WTC11 (cell line): ENCODE data around the gene SPTBN4. TPM values are rescaled to one million over a fixed set of nuclear protein-coding genes. Genes with fewer than 3 reads are reported as not detected.
A peak's percentile ranks its signal among the peaks of the same experiment; 100 is the strongest.

ENCODE experiments used
- ATAC-seq: fragments of 200-7000 bp; cut with Tn5 transposase; 2 replicates; pipeline ENCODE4 v1.10.0; 2021; ENCODE audit warnings: mild to moderate bottlenecking, moderate library complexity
- CTCF ChIA-PET: fragments of 300-600 bp; sonication (Branson Sonifier 250); formaldehyde crosslinking; loops from one replicate; lab custom pipeline; 2021; ENCODE audit warnings: antibody characterized with exemption; lab: Charles Lee
- POLR2A ChIA-PET: fragments of 350-600 bp; sonication (Branson Sonifier 250); formaldehyde crosslinking; loops from one replicate; lab custom pipeline; 2021; ENCODE audit warnings: antibody characterized with exemption; lab: Charles Lee
- DNase-seq: peaks from one replicate; pipeline ENCODE4 v3.0.0; 2021; ENCODE audit warnings: low spot score
- H3K27ac Mint-ChIP-seq: 2 replicates; pipeline ENCODE4 v1.8.0; 2021; ENCODE audit warnings: mixed read lengths
- H3K27me3 Mint-ChIP-seq: 2 replicates; pipeline ENCODE4 v1.8.0; 2021; ENCODE audit warnings: low read depth, mild to moderate bottlenecking, moderate library complexity, mixed read lengths
- H3K36me3 Mint-ChIP-seq: 2 replicates; pipeline ENCODE4 v1.8.0; 2021; ENCODE audit warnings: mixed read lengths
- H3K4me1 Mint-ChIP-seq: 2 replicates; pipeline ENCODE4 v1.8.0; 2022; ENCODE audit warnings: mixed read lengths
- H3K4me3 Mint-ChIP-seq: 2 replicates; pipeline ENCODE4 v1.8.0; 2021; ENCODE audit warnings: mild to moderate bottlenecking, moderate library complexity, mixed read lengths
- H3K9me3 Mint-ChIP-seq: 2 replicates; pipeline ENCODE4 v1.8.0; 2021; ENCODE audit warnings: mixed read lengths
- ATF6 ChIP-seq: sonication (generic); formaldehyde crosslinking; IDR thresholded peaks from 2 replicates; pipeline ENCODE4 v1.8.1; 2023; ENCODE audit warnings: mild to moderate bottlenecking, missing genetic modification reagents
- CTCF ChIP-seq: fragments of 200-600 bp; IDR thresholded peaks from 2 replicates; pipeline ENCODE4 v1.8.0; 2022; ENCODE audit warnings: antibody characterized with exemption
- FOXP4 ChIP-seq: sonication (generic); formaldehyde crosslinking; IDR thresholded peaks from 2 replicates; pipeline ENCODE4 v1.8.0; 2022; ENCODE audit warnings: mild to moderate bottlenecking, missing genetic modification reagents
- GTF2I ChIP-seq: fragments of 250-450 bp; sonication (Bioruptor Pico); conservative IDR thresholded peaks from 2 replicates; pipeline ENCODE4 v1.4.0; 2021; ENCODE audit warnings: mild to moderate bottlenecking
- MYBL2 ChIP-seq: sonication (generic); formaldehyde crosslinking; IDR thresholded peaks from 2 replicates; pipeline ENCODE4 v1.8.1; 2023; ENCODE audit warnings: mild to moderate bottlenecking, moderate library complexity, missing genetic modification reagents
- NFE2L1 ChIP-seq: sonication (generic); formaldehyde crosslinking; IDR thresholded peaks from 2 replicates; pipeline ENCODE4 v1.8.1; 2023; ENCODE audit warnings: missing genetic modification reagents
- PRDM15 ChIP-seq: sonication (generic); formaldehyde crosslinking; IDR thresholded peaks from 2 replicates; pipeline ENCODE4 v1.8.0; 2022; ENCODE audit warnings: missing genetic modification reagents
- SP1 ChIP-seq: sonication (generic); formaldehyde crosslinking; conservative IDR thresholded peaks from 2 replicates; pipeline ENCODE4 v1.8.1; 2022; ENCODE audit warnings: missing genetic modification reagents
- ZNF219 ChIP-seq: sonication (generic); formaldehyde crosslinking; IDR thresholded peaks from 2 replicates; pipeline ENCODE4 v1.8.0; 2023; ENCODE audit warnings: missing genetic modification reagents, mild to moderate bottlenecking, borderline replicate concordance
- ZNF396 ChIP-seq: fragments of 250-450 bp; sonication (Bioruptor Pico); IDR thresholded peaks from 2 replicates; pipeline ENCODE4 v1.8.0; 2021; ENCODE audit warnings: mild to moderate bottlenecking, moderate library complexity, borderline replicate concordance
- total RNA-seq: library from RNA; stranded (reverse); gene quantifications from 3 replicates; pipeline ENCODE4 v1.2.3, GENCODE V29; 2021
- TF ChIP-seq, protein P1 (sequence below): sonication (generic); formaldehyde crosslinking; IDR thresholded peaks from 2 replicates; pipeline ENCODE4 v1.8.1; 2023; ENCODE audit warnings: mild to moderate bottlenecking, moderate library complexity, missing genetic modification reagents
- TF ChIP-seq, protein P2 (sequence below): fragments of 250-450 bp; sonication (Bioruptor Pico); IDR thresholded peaks from 2 replicates; pipeline ENCODE4 v1.9.0; 2021; ENCODE audit warnings: mild to moderate bottlenecking
- TF ChIP-seq, protein P3 (sequence below): sonication (generic); formaldehyde crosslinking; IDR thresholded peaks from 2 replicates; pipeline ENCODE4 v1.8.0; 2023; ENCODE audit warnings: mild to moderate bottlenecking, missing genetic modification reagents
- TF ChIP-seq, protein P4 (sequence below): sonication (generic); formaldehyde crosslinking; IDR thresholded peaks from 2 replicates; pipeline ENCODE4 v1.8.1; 2022; ENCODE audit warnings: mild to moderate bottlenecking, moderate library complexity, missing genetic modification reagents

Gene SPTBN4
- total RNA-seq, 1 experiment from 2014 or later = 2.8 TPM

DNA sequence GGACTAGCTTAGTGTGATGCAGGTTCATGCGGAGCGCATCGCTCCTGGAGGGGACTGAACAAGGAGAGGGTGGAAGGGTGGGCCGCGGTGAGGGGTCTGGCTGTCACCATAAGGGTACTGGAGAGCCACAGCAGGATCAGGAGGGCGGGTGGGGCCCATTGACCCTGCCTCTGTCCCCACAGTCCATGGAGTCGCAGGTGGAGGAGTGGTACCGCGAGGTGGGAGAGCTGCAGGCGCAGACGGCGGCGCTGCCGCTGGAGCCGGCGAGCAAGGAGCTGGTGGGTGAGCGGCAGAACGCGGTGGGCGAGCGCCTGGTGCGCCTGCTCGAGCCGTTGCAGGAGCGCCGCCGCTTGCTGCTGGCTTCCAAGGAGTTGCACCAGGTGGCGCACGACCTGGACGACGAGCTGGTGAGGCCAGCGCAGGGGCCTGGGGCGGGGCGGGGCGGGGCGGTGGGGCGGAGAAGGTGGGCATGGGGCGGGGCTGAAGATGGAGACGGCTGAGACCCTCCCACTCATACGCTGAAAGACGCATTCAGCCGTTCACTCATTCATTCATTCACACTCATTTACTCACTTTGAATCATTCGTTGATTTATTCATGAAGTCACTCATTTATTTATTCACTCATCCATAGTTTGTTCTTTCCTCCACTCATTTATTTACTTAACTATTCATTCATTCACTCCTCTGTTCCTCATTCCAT, 82.4 kb downstream of the SPTBN4 start (continued):
- TF ChIP-seq, protein P1, sequence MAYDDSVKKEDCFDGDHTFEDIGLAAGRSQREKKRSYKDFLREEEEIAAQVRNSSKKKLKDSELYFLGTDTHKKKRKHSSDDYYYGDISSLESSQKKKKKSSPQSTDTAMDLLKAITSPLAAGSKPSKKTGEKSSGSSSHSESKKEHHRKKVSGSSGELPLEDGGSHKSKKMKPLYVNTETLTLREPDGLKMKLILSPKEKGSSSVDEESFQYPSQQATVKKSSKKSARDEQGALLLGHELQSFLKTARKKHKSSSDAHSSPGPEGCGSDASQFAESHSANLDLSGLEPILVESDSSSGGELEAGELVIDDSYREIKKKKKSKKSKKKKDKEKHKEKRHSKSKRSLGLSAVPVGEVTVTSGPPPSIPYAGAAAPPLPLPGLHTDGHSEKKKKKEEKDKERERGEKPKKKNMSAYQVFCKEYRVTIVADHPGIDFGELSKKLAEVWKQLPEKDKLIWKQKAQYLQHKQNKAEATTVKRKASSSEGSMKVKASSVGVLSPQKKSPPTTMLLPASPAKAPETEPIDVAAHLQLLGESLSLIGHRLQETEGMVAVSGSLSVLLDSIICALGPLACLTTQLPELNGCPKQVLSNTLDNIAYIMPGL (CRISPR knock-in tag) = 0 out of 2 replicates have a peak, but pooled peaks have one; percentile 44
- no peak for TF ChIP-seq PRDM15 (CRISPR knock-in tag)
- TF ChIP-seq, protein P2, sequence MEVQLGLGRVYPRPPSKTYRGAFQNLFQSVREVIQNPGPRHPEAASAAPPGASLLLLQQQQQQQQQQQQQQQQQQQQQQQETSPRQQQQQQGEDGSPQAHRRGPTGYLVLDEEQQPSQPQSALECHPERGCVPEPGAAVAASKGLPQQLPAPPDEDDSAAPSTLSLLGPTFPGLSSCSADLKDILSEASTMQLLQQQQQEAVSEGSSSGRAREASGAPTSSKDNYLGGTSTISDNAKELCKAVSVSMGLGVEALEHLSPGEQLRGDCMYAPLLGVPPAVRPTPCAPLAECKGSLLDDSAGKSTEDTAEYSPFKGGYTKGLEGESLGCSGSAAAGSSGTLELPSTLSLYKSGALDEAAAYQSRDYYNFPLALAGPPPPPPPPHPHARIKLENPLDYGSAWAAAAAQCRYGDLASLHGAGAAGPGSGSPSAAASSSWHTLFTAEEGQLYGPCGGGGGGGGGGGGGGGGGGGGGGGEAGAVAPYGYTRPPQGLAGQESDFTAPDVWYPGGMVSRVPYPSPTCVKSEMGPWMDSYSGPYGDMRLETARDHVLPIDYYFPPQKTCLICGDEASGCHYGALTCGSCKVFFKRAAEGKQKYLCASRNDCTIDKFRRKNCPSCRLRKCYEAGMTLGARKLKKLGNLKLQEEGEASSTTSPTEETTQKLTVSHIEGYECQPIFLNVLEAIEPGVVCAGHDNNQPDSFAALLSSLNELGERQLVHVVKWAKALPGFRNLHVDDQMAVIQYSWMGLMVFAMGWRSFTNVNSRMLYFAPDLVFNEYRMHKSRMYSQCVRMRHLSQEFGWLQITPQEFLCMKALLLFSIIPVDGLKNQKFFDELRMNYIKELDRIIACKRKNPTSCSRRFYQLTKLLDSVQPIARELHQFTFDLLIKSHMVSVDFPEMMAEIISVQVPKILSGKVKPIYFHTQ (CRISPR knock-in tag) = no peak
- TF ChIP-seq ZNF219 (CRISPR knock-in tag) = no peak
- TF ChIP-seq GTF2I (CRISPR knock-in tag) = 0 out of 2 replicates have a peak, but pooled peaks have one; percentile 58
- no peak for TF ChIP-seq FOXP4
- TF ChIP-seq SP1 (CRISPR knock-in tag) = peak; percentile 71
- TF ChIP-seq ATF6 (CRISPR knock-in tag) = no peak
- peak; percentile 41; the same call in 1 of the 2 replicates for TF ChIP-seq CTCF
- TF ChIP-seq, all 79 proteins: peak for 5

- Mint-ChIP-seq H3K36me3 (peaks cover 2% of the 10 kb centered on the region; the same call in 1 of the 2 replicates), H3K9me3 (peaks cover 7% of the 10 kb centered on the region), H3K27me3 (peaks cover 90% of the 10 kb centered on the region), H3K27ac (no peak overlapping the region), H3K4me1 (peaks cover 13% of the 10 kb centered on the region), H3K4me3 (no peak overlapping the region)
- no peak for ATAC-seq
- ChIA-PET POLR2A (interaction anchor here (0.6 kb wide), 1 partner anchor 20 kb away, joined by 3 read pairs; no protein-coding TSS in a partner anchor), CTCF (interaction anchor here (0.7 to 3.7 kb wide), 11 partner anchors 10 to 246 kb away, joined by 3 to 71 read pairs (median 6); partner anchors contain the start of gene LTBP4)
- DNase-seq = no peak
- TF ChIP-seq ZNF396 (CRISPR knock-in tag) (no peak), MYBL2 (CRISPR knock-in tag) (no peak), NFE2L1 (CRISPR knock-in tag) (no peak)
- TF ChIP-seq, protein P3, sequence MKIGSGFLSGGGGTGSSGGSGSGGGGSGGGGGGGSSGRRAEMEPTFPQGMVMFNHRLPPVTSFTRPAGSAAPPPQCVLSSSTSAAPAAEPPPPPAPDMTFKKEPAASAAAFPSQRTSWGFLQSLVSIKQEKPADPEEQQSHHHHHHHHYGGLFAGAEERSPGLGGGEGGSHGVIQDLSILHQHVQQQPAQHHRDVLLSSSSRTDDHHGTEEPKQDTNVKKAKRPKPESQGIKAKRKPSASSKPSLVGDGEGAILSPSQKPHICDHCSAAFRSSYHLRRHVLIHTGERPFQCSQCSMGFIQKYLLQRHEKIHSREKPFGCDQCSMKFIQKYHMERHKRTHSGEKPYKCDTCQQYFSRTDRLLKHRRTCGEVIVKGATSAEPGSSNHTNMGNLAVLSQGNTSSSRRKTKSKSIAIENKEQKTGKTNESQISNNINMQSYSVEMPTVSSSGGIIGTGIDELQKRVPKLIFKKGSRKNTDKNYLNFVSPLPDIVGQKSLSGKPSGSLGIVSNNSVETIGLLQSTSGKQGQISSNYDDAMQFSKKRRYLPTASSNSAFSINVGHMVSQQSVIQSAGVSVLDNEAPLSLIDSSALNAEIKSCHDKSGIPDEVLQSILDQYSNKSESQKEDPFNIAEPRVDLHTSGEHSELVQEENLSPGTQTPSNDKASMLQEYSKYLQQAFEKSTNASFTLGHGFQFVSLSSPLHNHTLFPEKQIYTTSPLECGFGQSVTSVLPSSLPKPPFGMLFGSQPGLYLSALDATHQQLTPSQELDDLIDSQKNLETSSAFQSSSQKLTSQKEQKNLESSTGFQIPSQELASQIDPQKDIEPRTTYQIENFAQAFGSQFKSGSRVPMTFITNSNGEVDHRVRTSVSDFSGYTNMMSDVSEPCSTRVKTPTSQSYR = no peak
- TF ChIP-seq, protein P4, sequence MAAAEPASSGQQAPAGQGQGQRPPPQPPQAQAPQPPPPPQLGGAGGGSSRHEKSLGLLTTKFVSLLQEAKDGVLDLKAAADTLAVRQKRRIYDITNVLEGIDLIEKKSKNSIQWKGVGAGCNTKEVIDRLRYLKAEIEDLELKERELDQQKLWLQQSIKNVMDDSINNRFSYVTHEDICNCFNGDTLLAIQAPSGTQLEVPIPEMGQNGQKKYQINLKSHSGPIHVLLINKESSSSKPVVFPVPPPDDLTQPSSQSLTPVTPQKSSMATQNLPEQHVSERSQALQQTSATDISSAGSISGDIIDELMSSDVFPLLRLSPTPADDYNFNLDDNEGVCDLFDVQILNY = no peak
Observed at GRCh38 chr19:40550951-40551350, 84.2 kb downstream of the SPTBN4 start.
